Testis (tissue), 2 donors: ENCODE measurements around the gene RGL3.
"Not testable (repeated sequence)": the region's sequence is repeated elsewhere in the genome, so short reads cannot be mapped to it uniquely, and the experiment has no call there.

Source experiments
- CTCF ChIP-seq, 3 experiments: fragments of 450-650 bp in 2 of 3; fragments of 200-600 bp in 1 of 3; sonication (generic) in 1 of 3; IDR thresholded peaks; one replicate each; pipeline ENCODE4 v1.5.1; 2016 to 2019; ENCODE audit warnings: antibody characterized with exemption in 3 of 3, mild to moderate bottlenecking in 2 of 3, moderate library complexity in 1 of 3
- POLR2A ChIP-seq: fragments of 450-650 bp; IDR thresholded peaks from one replicate; pipeline ENCODE4 v1.6.1; 2017; ENCODE audit warnings: antibody characterized with exemption, mild to moderate bottlenecking, moderate library complexity

- not testable (repeated sequence) for TF ChIP-seq POLR2A; CTCF (IDR thresholded peaks at IDR 0.05)
These were observed 12.3 kb downstream of the RGL3 start for GRCh38 chr19:11406703-11407236.
